Gastroesophageal sphincter (tissue), 4 donors: Measurements from ENCODE around the gene C17orf67. TPM values are rescaled to one million over a fixed set of nuclear protein-coding genes. Genes with fewer than 3 reads are reported as not detected.

ENCODE experiments used
- ATAC-seq: fragments of 150-250 bp; one replicate; pipeline ENCODE4 v1.9.1; 2016; ENCODE audit warnings: mild to moderate bottlenecking, moderate library complexity
- H3K27ac ChIP-seq, 4 donors: fragments of 200-600 bp; sonication (generic) in 3 of 4; 1 replicate in 3 of 4; 2 replicates in 1 of 4; pipeline ENCODE4 v1.5.1; 2016 to 2019
- H3K27me3 ChIP-seq: fragments of 200-600 bp; sonication (generic); one replicate; pipeline ENCODE4 v1.5.1; 2019
- H3K36me3 ChIP-seq, 2 donors: fragments of 200-600 bp; sonication (generic); one replicate each; pipeline ENCODE4 v1.5.1; 2019; ENCODE audit warnings: control low read depth in 1 of 2
- H3K4me1 ChIP-seq, 3 donors: fragments of 200-600 bp; sonication (generic); 1 replicate in 2 of 3; 2 replicates in 1 of 3; pipeline ENCODE4 v1.5.1; 2016 to 2019; ENCODE audit warnings: control low read depth in 2 of 3
- H3K4me3 ChIP-seq, 2 donors: fragments of 200-600 bp; sonication (generic); one replicate each; pipeline ENCODE4 v1.5.1; 2019; ENCODE audit warnings: mild to moderate bottlenecking in 1 of 2, moderate library complexity in 1 of 2
- H3K9me3 ChIP-seq, 3 donors: fragments of 200-600 bp; sonication (generic); one replicate each; pipeline ENCODE4 v1.5.1; 2017 to 2019; ENCODE audit warnings: control low read depth in 2 of 3
- EP300 ChIP-seq: sonication (generic); formaldehyde crosslinking; IDR thresholded peaks from one replicate; pipeline ENCODE4 v1.6.1; 2017; ENCODE audit warnings: antibody characterized with exemption, mild to moderate bottlenecking
- POLR2A ChIP-seq, 2 donors: fragments of 450-650 bp; IDR thresholded peaks; one replicate each; pipeline ENCODE4 v1.6.1; 2017; ENCODE audit warnings: antibody characterized with exemption in 2 of 2, mild to moderate bottlenecking in 2 of 2, moderate library complexity in 1 of 2
- POLR2AphosphoS5 ChIP-seq: sonication (generic); formaldehyde crosslinking; IDR thresholded peaks from one replicate; pipeline ENCODE4 v1.6.1; 2017; ENCODE audit warnings: antibody characterized with exemption
- WGBS, 2 donors: methylation state at CpG; one replicate each; pipeline ENCODE4 v1.1.5; 2018; ENCODE audit warnings: low coverage in 1 of 2; 5-methylcytosine and 5-hydroxymethylcytosine counted together
- total RNA-seq, 4 donors: library from RNA; depleted of rRNA; stranded (reverse); fragments of >200 nt; gene quantifications; one replicate each; pipeline ENCODE4 v1.1.0, GENCODE V29; 2016
- TF ChIP-seq, protein P1 (sequence below), 4 experiments: fragments of 200-600 bp in 2 of 4; fragments of 450-650 bp in 2 of 4; sonication (generic) in 1 of 4; IDR thresholded peaks; one replicate each; pipeline ENCODE4 v1.5.1; 2017 to 2019; ENCODE audit warnings: antibody characterized with exemption in 4 of 4, mild to moderate bottlenecking in 2 of 4, moderate library complexity in 2 of 4

Gene C17orf67
- total RNA-seq, 4 donors from 2014 or later, result 1.1 to 3.5 (median 2.3) TPM

DNA sequence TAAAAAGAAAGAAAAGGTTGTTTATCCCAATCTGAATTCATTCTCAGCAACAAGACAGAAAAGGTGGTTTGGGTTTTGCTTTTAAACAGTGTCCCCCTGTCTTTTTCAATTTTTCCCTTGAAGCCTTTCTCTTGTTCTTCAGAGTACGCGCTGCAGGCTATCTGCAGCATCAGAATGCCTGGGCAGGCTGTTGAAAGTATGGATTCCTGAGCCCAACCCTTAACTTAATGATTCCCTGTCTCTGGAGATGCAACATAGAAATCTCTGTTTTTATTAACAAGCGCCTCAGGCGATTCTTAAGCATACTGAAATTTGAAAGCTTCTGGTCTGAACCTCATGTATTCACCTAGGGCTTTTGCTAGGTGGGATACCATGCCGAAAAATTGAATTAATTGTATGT lies 32.4 kb upstream of the C17orf67 start:
- Histone ChIP-seq H3K9me3 (no peaks in the 10 kb centered on the region), H3K36me3 (peaks cover 0 to 33% of the 10 kb centered on the region in 2 donors), H3K4me3 (no peak overlapping the region), H3K4me1 (no peaks in the 10 kb centered on the region), H3K27ac (no peak overlapping the region), H3K27me3 (no peaks in the 10 kb centered on the region)
- TF ChIP-seq EP300 (no peak), POLR2A (IDR thresholded peaks at IDR 0.05) (no peak), POLR2AphosphoS5 (no peak)
- TF ChIP-seq, protein P1, sequence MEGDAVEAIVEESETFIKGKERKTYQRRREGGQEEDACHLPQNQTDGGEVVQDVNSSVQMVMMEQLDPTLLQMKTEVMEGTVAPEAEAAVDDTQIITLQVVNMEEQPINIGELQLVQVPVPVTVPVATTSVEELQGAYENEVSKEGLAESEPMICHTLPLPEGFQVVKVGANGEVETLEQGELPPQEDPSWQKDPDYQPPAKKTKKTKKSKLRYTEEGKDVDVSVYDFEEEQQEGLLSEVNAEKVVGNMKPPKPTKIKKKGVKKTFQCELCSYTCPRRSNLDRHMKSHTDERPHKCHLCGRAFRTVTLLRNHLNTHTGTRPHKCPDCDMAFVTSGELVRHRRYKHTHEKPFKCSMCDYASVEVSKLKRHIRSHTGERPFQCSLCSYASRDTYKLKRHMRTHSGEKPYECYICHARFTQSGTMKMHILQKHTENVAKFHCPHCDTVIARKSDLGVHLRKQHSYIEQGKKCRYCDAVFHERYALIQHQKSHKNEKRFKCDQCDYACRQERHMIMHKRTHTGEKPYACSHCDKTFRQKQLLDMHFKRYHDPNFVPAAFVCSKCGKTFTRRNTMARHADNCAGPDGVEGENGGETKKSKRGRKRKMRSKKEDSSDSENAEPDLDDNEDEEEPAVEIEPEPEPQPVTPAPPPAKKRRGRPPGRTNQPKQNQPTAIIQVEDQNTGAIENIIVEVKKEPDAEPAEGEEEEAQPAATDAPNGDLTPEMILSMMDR (IDR thresholded peaks at IDR 0.05), result no peak
- ATAC-seq, result no peak
- WGBS, 2 donors, result 90 to 100% methylated on average over 2 to 5 of the region's 5 CpGs

DNA sequence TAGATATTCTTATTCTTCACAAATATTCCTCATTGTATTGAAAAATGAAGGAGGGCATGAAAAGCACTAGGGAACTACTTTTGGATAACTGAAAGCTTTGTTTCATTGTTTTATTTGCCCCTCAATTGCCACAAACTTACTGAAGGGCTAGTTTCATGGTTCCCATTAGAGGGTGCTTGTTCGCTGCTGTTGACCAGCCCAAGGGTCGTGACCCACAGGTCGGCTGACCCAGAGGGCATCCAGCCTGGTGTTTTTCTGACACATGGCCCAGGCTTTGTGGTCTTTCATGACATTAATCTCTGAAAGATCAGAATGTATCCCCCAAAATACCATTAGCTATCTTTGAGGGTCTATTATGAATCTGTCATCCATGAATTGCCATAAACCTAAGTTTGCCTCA lies 30.3 kb upstream of the C17orf67 start:
- no peaks in the 10 kb centered on the region for H3K9me3 ChIP-seq
- no peak for ATAC-seq
- no peaks in the 10 kb centered on the region for H3K27me3 ChIP-seq
- no peak overlapping the region for H3K4me3 ChIP-seq
- no peaks in the 10 kb centered on the region for H3K4me1 ChIP-seq
- TF ChIP-seq POLR2A (IDR thresholded peaks at IDR 0.05) (no peak), EP300 (no peak), POLR2AphosphoS5 (no peak)
- TF ChIP-seq, protein P1 (IDR thresholded peaks at IDR 0.05), result no peak
- peaks cover 0 to 54% of the 10 kb centered on the region in 2 donors for H3K36me3 ChIP-seq
- WGBS, 2 donors, result 70 to 78% methylated on average over 3 of the region's 3 CpGs
- H3K27ac ChIP-seq, result no peak overlapping the region

DNA sequence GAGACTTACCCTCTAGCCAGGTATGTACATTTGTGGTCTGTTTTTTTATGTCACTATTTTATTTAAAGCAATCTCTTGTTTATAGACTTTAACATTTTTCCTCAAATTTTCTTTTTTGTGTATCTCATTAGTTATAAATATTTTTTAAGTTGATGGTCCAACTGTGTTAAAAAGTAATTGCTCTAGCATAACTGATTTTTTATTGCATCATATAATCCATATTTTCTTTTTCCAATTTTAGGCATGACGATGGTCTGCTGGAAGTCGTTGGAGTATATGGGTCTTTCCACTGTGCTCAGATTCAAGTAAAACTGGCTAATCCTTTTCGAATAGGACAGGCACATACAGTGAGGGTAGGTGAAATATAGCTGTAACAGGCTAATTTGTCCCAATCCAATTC lies 28.2 kb upstream of the C17orf67 start:
- 90 to 96% methylated on average over 3 of the region's 3 CpGs for WGBS, 2 donors
- no peaks in the 10 kb centered on the region for H3K4me1 ChIP-seq
- H3K36me3 ChIP-seq, result peaks cover 0 to 75% of the 10 kb centered on the region in 2 donors
- H3K27me3 ChIP-seq, result no peaks in the 10 kb centered on the region
- ATAC-seq, result no peak
- no peak overlapping the region for H3K27ac ChIP-seq
- H3K4me3 ChIP-seq, result no peak overlapping the region
- no peaks in the 10 kb centered on the region for H3K9me3 ChIP-seq
- no peak for TF ChIP-seq EP300
- TF ChIP-seq, protein P1 (IDR thresholded peaks at IDR 0.05), result no peak
- TF ChIP-seq POLR2AphosphoS5, result no peak
- no peak for TF ChIP-seq POLR2A (IDR thresholded peaks at IDR 0.05)

DNA sequence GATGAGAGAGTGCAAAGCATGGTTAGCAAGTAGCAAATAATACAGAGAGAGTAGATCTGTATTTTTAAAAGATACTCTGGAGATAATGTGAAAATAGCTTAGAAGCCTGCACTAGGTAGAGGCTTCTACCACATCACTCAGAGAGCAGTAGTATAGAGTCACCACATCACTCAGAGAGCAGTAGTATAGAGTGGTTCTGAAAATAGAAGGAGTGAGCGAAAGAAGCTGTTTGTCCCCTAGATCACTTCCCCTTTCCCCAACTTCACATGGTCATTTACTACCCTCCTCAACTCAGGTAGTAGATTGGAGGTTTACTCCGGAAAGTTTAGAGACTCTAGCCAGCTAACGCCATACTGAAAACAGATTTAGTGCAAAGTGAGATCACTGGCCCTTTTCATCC lies 17.3 kb upstream of the C17orf67 start:
- Histone ChIP-seq H3K9me3 (no peaks in the 10 kb centered on the region), H3K4me3 (no peak overlapping the region), H3K27ac (no peak overlapping the region), H3K4me1 (no peaks in the 10 kb centered on the region), H3K27me3 (no peaks in the 10 kb centered on the region), H3K36me3 (peaks cover 0 to 64% of the 10 kb centered on the region in 2 donors)
- no peak for TF ChIP-seq EP300
- TF ChIP-seq POLR2A (IDR thresholded peaks at IDR 0.05), result no peak
- no peak for TF ChIP-seq POLR2AphosphoS5
- TF ChIP-seq, protein P1 (IDR thresholded peaks at IDR 0.05), result no peak
- no peak for ATAC-seq
- WGBS, 2 donors, result 76 to 100% methylated on average over 2 to 3 of the region's 3 CpGs

DNA sequence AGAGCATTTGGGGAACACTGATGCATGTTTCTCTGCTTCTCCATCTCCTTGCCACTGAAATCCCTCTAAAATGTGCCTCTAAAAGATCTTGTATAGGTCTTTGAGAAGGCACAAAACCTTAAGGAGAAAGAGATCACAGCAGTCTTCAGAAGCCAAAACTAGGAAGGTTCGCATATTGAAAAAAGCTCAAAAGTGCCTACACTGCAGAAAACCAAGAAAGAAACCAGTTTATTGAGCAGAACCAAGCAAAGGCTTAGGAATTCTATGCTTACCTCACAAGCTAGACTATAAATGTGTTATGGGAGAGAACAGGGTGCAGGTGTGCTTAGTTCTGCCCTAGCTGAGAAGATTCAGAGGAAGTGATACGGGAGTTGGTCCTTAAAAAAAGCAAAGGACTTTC lies 16.9 kb upstream of the C17orf67 start:
- no peak overlapping the region for H3K4me3 ChIP-seq
- H3K27me3 ChIP-seq, result no peaks in the 10 kb centered on the region
- no peak overlapping the region for H3K27ac ChIP-seq
- WGBS, 2 donors, result 89 to 100% methylated on average over 1 to 2 of the region's 2 CpGs
- H3K9me3 ChIP-seq, result no peaks in the 10 kb centered on the region
- TF ChIP-seq POLR2AphosphoS5 (no peak), POLR2A (IDR thresholded peaks at IDR 0.05) (no peak), EP300 (no peak)
- TF ChIP-seq, protein P1 (IDR thresholded peaks at IDR 0.05), result no peak
- no peaks in the 10 kb centered on the region for H3K4me1 ChIP-seq
- peaks cover 0 to 63% of the 10 kb centered on the region in 2 donors for H3K36me3 ChIP-seq
- no peak for ATAC-seq
